Measurements from ENCODE around the gene TJP3.

Gene TJP3

GRCh38 chr19:3710265-3710812 lies 2.2 kb downstream of the TJP3 start:
- DNase-seq (ENCODE audit: low read depth in 3 of 3, low spot score in 1 of 3) = no peak

- no peak for DNase-seq (ENCODE audit: low read depth in 3 of 3, low spot score in 1 of 3)
These were observed 4.8 kb downstream of the TJP3 start for GRCh38 chr19:3712663-3713611.

- DNase-seq (ENCODE audit: low read depth in 3 of 3, low spot score in 1 of 3) = no peak
These were observed 8.0 kb downstream of the TJP3 start for GRCh38 chr19:3716147-3716668.

GRCh38 chr19:3719868-3720267 lies 11.7 kb downstream of the TJP3 start:
- DNase-seq (ENCODE audit: low read depth in 3 of 3, low spot score in 1 of 3) = no peak

- no peak for DNase-seq (ENCODE audit: low read depth in 3 of 3, low spot score in 1 of 3)
These were observed 12.2 kb downstream of the TJP3 start for GRCh38 chr19:3720349-3720917.

- peak; percentile 70 to 87 (median 72) for DNase-seq (ENCODE audit: low read depth in 3 of 3, low spot score in 1 of 3)
These were observed 13.1 kb downstream of the TJP3 start for GRCh38 chr19:3721131-3721886.

GRCh38 chr19:3721887-3722442 lies 13.8 kb downstream of the TJP3 start:
- DNase-seq (ENCODE audit: low read depth in 3 of 3, low spot score in 1 of 3) = no peak

GRCh38 chr19:3722443-3723109 lies 14.4 kb downstream of the TJP3 start:
- DNase-seq (ENCODE audit: low read depth in 3 of 3, low spot score in 1 of 3) = no peak

- no peak for DNase-seq (ENCODE audit: low read depth in 3 of 3, low spot score in 1 of 3)
These were observed 14.9 kb downstream of the TJP3 start for GRCh38 chr19:3723110-3723488.

- no peak for DNase-seq (ENCODE audit: low read depth in 3 of 3, low spot score in 1 of 3)
These were observed 15.7 kb downstream of the TJP3 start for GRCh38 chr19:3723883-3724282.

GRCh38 chr19:3725121-3725520 lies 16.9 kb downstream of the TJP3 start:
- no peak for DNase-seq (ENCODE audit: low read depth in 3 of 3, low spot score in 1 of 3)

GRCh38 chr19:3725640-3726310 lies 17.6 kb downstream of the TJP3 start:
- DNase-seq (ENCODE audit: low read depth in 3 of 3, low spot score in 1 of 3) = no peak

GRCh38 chr19:3730457-3730958 lies 22.3 kb downstream of the TJP3 start:
- DNase-seq (ENCODE audit: low read depth in 3 of 3, low spot score in 1 of 3) = no peak

GRCh38 chr19:3732108-3732507 lies 23.9 kb downstream of the TJP3 start:
- no peak for DNase-seq (ENCODE audit: low read depth in 3 of 3, low spot score in 1 of 3)

- no peak for DNase-seq (ENCODE audit: low read depth in 3 of 3, low spot score in 1 of 3)
These were observed 25.5 kb downstream of the TJP3 start for GRCh38 chr19:3733549-3734309.

- no peak for DNase-seq (ENCODE audit: low read depth in 3 of 3, low spot score in 1 of 3)
These were observed 26.1 kb downstream of the TJP3 start for GRCh38 chr19:3734310-3734600.

GRCh38 chr19:3736106-3736724 lies 28.0 kb downstream of the TJP3 start:
- no peak for DNase-seq (ENCODE audit: low read depth in 3 of 3, low spot score in 1 of 3)

- no peak for DNase-seq (ENCODE audit: low read depth in 3 of 3, low spot score in 1 of 3)
These were observed 29.5 kb downstream of the TJP3 start for GRCh38 chr19:3737487-3738205.

Measured in stimulated activated CD4-positive, alpha-beta T cell treated with anti-CD3 and anti-CD28 coated beads, TNF-alpha, amount 100 ng/mL, for 1 hour (primary cell).